ENCODE data around the gene GALNT8. TPM values are rescaled to one million over a fixed set of nuclear protein-coding genes. Genes with fewer than 3 reads are reported as not detected.
A peak's percentile ranks its signal among the peaks of the same experiment; 100 is the strongest.

The GALNT8 gene
- total RNA-seq, 4 donors from 2014 or later, result 0.07 to 0.26 TPM; not detected in 2

DNA sequence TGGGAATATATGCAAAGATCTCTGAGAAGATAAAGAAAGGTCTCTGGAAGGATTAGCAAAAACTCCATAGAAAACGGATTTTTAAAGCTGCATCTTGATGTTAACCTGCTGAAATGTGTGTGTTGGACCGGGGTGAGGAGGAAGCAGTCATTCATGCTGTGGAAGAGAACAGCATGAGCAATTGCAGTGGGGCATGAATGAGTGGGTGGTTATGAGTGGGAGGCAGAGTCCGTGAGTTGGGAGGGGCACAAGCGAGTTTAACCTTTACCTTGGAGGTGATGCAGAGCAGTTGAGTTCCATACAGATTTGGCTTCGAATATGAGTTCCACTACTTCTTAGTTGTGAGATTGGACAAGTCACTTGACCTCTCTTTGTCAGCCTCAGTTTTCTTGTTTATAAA, 29.4 kb upstream of the GALNT8 start:
- no peak overlapping the region for H3K4me3 ChIP-seq
- no peaks in the 10 kb centered on the region for H3K4me1 ChIP-seq
- intact Hi-C loops (cut with DNase I; ENCODE audit: low total_unique reads), result no loop called here
- no peak for TF ChIP-seq POLR2A (IDR thresholded peaks at IDR 0.05)
- TF ChIP-seq, protein P1, sequence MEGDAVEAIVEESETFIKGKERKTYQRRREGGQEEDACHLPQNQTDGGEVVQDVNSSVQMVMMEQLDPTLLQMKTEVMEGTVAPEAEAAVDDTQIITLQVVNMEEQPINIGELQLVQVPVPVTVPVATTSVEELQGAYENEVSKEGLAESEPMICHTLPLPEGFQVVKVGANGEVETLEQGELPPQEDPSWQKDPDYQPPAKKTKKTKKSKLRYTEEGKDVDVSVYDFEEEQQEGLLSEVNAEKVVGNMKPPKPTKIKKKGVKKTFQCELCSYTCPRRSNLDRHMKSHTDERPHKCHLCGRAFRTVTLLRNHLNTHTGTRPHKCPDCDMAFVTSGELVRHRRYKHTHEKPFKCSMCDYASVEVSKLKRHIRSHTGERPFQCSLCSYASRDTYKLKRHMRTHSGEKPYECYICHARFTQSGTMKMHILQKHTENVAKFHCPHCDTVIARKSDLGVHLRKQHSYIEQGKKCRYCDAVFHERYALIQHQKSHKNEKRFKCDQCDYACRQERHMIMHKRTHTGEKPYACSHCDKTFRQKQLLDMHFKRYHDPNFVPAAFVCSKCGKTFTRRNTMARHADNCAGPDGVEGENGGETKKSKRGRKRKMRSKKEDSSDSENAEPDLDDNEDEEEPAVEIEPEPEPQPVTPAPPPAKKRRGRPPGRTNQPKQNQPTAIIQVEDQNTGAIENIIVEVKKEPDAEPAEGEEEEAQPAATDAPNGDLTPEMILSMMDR (IDR thresholded peaks at IDR 0.05 in 4 of 5, conservative IDR thresholded peaks at IDR 0.05 in 1 of 5), result no peak
- H3K36me3 ChIP-seq, result peaks cover 0 to 29% of the 10 kb centered on the region in 2 donors
- H3K27me3 ChIP-seq, result no peaks in the 10 kb centered on the region
- ATAC-seq, result no peak
- in situ Hi-C loops (cut with MboI; ENCODE audit: low sequenced_read_pairs in 4 of 4), result no loop called here
- H3K27ac ChIP-seq, result no peak overlapping the region
- no peaks in the 10 kb centered on the region for H3K9me3 ChIP-seq
- no peak for DNase-seq

- Histone ChIP-seq H3K36me3 (no peaks in the 10 kb centered on the region), H3K9me3 (no peaks in the 10 kb centered on the region), H3K4me3 (no peak overlapping the region), H3K27me3 (no peaks in the 10 kb centered on the region), H3K27ac (peak overlapping the region in 2 of 4 donors; percentile 23 to 34), H3K4me1 (no peaks in the 10 kb centered on the region)
- in situ Hi-C loops (cut with MboI; ENCODE audit: low sequenced_read_pairs in 4 of 4), result no loop called here
- intact Hi-C loops (cut with DNase I; ENCODE audit: low total_unique reads), result no loop called here
- peak; percentile 21 to 49 for DNase-seq
- ATAC-seq, result peak; percentile 65 to 74
- TF ChIP-seq, protein P1 (IDR thresholded peaks at IDR 0.05 in 4 of 5, conservative IDR thresholded peaks at IDR 0.05 in 1 of 5), result no peak
- TF ChIP-seq POLR2A (IDR thresholded peaks at IDR 0.05), result no peak
Measured at GRCh38 chr12:4700621-4701026, 19.6 kb upstream of the GALNT8 start.

- ATAC-seq, result peak in 1 of 2 donors; percentile 30
- no peaks in the 10 kb centered on the region for H3K9me3 ChIP-seq
- H3K27me3 ChIP-seq, result no peaks in the 10 kb centered on the region
- intact Hi-C loops (cut with DNase I; ENCODE audit: low total_unique reads) (no loop called here), in situ Hi-C loops (cut with MboI; ENCODE audit: low sequenced_read_pairs in 4 of 4) (no loop called here)
- no peak for TF ChIP-seq POLR2A (IDR thresholded peaks at IDR 0.05)
- TF ChIP-seq, protein P1 (IDR thresholded peaks at IDR 0.05 in 4 of 5, conservative IDR thresholded peaks at IDR 0.05 in 1 of 5), result no peak
- no peaks in the 10 kb centered on the region for H3K4me1 ChIP-seq
- H3K27ac ChIP-seq, result peak overlapping the region in 3 of 4 donors; percentile 20 to 34 (median 23)
- DNase-seq, result peak in 1 of 2 donors; percentile 26
- no peak overlapping the region for H3K4me3 ChIP-seq
- no peaks in the 10 kb centered on the region for H3K36me3 ChIP-seq
Measured at GRCh38 chr12:4701395-4702190, 18.6 kb upstream of the GALNT8 start.

DNA sequence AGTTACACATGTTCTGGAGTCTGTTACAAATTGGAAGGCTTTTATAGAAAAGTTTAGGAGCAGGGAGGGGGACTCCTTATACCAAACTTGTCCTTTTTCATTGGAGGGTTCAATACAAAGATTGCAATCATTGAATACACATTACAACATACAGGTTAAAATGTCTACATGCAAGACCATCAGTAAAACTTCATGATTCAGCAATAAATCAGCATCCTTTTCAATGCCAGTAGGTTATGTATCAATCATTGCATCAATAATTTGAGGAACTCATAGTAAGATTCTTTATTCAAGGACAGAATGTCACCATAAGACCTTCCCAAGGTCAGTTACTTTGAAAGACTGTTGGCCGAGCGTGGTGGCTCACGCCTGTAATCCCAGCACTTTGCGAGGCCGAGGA, 16.5 kb upstream of the GALNT8 start:
- in situ Hi-C loops (cut with MboI; ENCODE audit: low sequenced_read_pairs in 4 of 4), result no loop called here
- no peak for TF ChIP-seq POLR2A (IDR thresholded peaks at IDR 0.05)
- TF ChIP-seq, protein P1 (IDR thresholded peaks at IDR 0.05 in 4 of 5, conservative IDR thresholded peaks at IDR 0.05 in 1 of 5), result no peak

More for the DNA sequence above, 16.5 kb upstream of the GALNT8 start:
- Histone ChIP-seq H3K4me1 (no peaks in the 10 kb centered on the region), H3K27me3 (no peaks in the 10 kb centered on the region), H3K36me3 (no peaks in the 10 kb centered on the region), H3K9me3 (no peaks in the 10 kb centered on the region), H3K27ac (no peak overlapping the region), H3K4me3 (no peak overlapping the region)
- ATAC-seq (no peak), DNase-seq (no peak)
- intact Hi-C loops (cut with DNase I; ENCODE audit: low total_unique reads), result no loop called here
